Lower leg skin (tissue), 4 donors: Measurements from ENCODE around the gene VASH2. TPM values are rescaled to one million over a fixed set of nuclear protein-coding genes. Genes with fewer than 3 reads are reported as not detected.

Experiments
- DNase-seq, 2 donors: peaks; one replicate each; pipeline ENCODE4 v3.0.0-alpha.2; 2019; ENCODE audit warnings: low spot score in 2 of 2
- H3K4me3 ChIP-seq: fragments of 200-600 bp; sonication (generic); 2 replicates; pipeline ENCODE4 v1.5.1; 2017; ENCODE audit warnings: mild to moderate bottlenecking, low read depth; ENCODE audit not compliant: poor library complexity, severe bottlenecking
- CTCF ChIP-seq, 3 donors: fragments of 450-650 bp; IDR thresholded peaks; one replicate each; pipeline ENCODE4 v1.5.1; 2016; ENCODE audit warnings: antibody characterized with exemption in 3 of 3, mild to moderate bottlenecking in 3 of 3, moderate library complexity in 2 of 3
- POLR2A ChIP-seq, 2 donors: fragments of 450-650 bp; IDR thresholded peaks; one replicate each; pipeline ENCODE4 v1.6.1; 2016 to 2017; ENCODE audit warnings: antibody characterized with exemption in 2 of 2, mild to moderate bottlenecking in 1 of 2, moderate library complexity in 1 of 2
- WGBS, 2 donors: methylation state at CpG; one replicate each; pipeline ENCODE4 v1.1.5; 2018; 5-methylcytosine and 5-hydroxymethylcytosine counted together
- intact Hi-C: fragments of 100-400 bp; cut with DNase I; formaldehyde crosslinking; loops from one replicate; pipeline ENCODE4 v1.15.0; 2023; ENCODE audit warnings: low total_unique reads
- total RNA-seq, 4 donors: library from RNA; depleted of rRNA; stranded (reverse); fragments of >200 nt; gene quantifications; one replicate each; pipeline ENCODE4 v1.1.0, GENCODE V29; 2016

VASH2 gene
- total RNA-seq, 4 donors from 2014 or later: 0.37 to 0.71 TPM; not detected in 2

DNA sequence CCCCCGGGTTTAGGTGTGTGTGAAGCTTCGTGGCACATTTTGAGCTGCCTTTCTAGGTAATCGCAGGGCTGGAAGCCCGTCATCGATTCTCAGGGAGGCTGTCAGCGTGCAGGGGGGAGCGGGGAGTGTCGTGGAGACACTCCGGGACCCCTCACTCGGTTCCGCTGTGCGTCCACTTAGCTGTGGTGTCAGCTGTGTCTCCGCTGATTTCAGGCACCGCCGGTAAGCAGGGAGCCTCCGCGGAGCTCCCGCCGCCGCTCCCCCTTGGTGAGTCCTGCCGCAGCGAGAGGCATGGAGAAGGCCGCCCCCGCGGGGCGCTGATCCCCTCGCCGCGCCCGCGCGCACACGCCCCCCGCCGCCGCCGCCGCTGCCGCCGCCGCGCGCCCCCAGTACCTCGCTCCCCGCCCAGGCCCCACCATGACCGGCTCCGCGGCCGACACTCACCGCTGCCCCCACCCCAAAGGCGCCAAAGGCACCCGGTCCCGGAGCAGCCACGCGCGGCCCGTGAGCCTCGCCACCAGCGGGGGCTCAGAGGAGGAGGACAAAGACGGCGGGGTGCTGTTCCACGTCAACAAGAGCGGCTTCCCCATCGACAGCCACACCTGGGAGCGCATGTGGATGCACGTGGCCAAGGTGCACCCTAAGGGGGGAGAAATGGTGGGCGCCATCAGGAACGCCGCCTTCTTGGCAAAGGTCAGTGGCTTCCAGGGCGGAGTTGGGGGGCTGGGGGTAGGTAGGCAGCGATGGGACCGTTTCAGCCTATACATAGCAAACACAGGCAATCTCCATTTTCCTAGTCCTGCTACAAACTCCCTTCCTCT, 995 bp downstream of the VASH2 start:
- intact Hi-C loops: no loop called here
- DNase-seq: no peak
- H3K4me3 ChIP-seq: peak overlapping the region; percentile 28
- TF ChIP-seq POLR2A (IDR thresholded peaks at IDR 0.05): no peak
- no peak for TF ChIP-seq CTCF (IDR thresholded peaks at IDR 0.05)
- WGBS, 2 donors: 6 to 13% methylated on average over 23 to 35 of the region's 72 CpGs

GRCh38 chr1:212951947-212952640, 1.8 kb downstream of the VASH2 start:
- DNase-seq: no peak
- H3K4me3 ChIP-seq: no peak overlapping the region
- intact Hi-C loops: no loop called here
- WGBS, 2 donors: 29 to 35% methylated on average over 4 of the region's 4 CpGs
- TF ChIP-seq CTCF (IDR thresholded peaks at IDR 0.05) (no peak), POLR2A (IDR thresholded peaks at IDR 0.05) (no peak)

GRCh38 chr1:212952641-212952976, 2.3 kb downstream of the VASH2 start:
- TF ChIP-seq POLR2A (IDR thresholded peaks at IDR 0.05): no peak
- TF ChIP-seq CTCF (IDR thresholded peaks at IDR 0.05): no peak
- intact Hi-C loops: no loop called here

GRCh38 chr1:212953321-212953720, 3.0 kb downstream of the VASH2 start:
- no peak for TF ChIP-seq CTCF (IDR thresholded peaks at IDR 0.05)
- no peak for TF ChIP-seq POLR2A (IDR thresholded peaks at IDR 0.05)
- H3K4me3 ChIP-seq: no peak overlapping the region
- 78 to 82% methylated on average over 3 of the region's 3 CpGs for WGBS, 2 donors
- intact Hi-C loops: no loop called here
- no peak for DNase-seq

More at GRCh38 chr1:212952641-212952976, 2.3 kb downstream of the VASH2 start:
- 53 to 73% methylated on average over 8 of the region's 8 CpGs for WGBS, 2 donors
- no peak overlapping the region for H3K4me3 ChIP-seq
- DNase-seq: no peak

DNA sequence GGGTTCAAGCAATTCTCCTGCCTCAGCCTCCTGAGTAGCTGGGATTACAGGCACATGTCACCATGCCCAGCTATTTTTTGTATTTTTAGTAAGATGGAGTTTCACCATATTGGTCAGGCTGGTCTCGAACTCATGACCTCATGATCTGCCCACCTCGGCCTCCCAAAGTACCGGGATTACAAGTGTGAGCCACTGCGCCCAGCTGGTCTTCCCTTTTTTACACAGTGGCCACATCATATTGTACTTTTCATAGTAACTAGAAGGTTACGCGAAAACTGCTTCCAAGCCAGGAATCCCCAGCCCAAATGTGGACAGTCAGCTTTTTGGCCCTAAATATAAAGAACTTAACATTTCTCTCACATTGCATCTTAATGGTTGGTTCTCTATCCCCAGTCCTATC, 4.2 kb downstream of the VASH2 start:
- WGBS, 2 donors: 91 to 96% methylated on average over 6 of the region's 6 CpGs
- intact Hi-C loops: no loop called here
- DNase-seq: no peak

More for the DNA sequence above, 4.2 kb downstream of the VASH2 start:
- TF ChIP-seq POLR2A (IDR thresholded peaks at IDR 0.05) (no peak), CTCF (IDR thresholded peaks at IDR 0.05) (no peak)
- no peak overlapping the region for H3K4me3 ChIP-seq
